HG02973 (cell line): Measurements from ENCODE around the gene PIK3R1.
"Not testable (repeated sequence)": the region's sequence is repeated elsewhere in the genome, so short reads cannot be mapped to it uniquely, and the experiment has no call there.

Experiments
- ATAC-seq: cut with Tn5 transposase; IDR thresholded peaks from one replicate; pipeline ENCODE4 v1.9.1; 2021; ENCODE audit warnings: moderate library complexity; ENCODE audit not compliant: unreplicated experiment

Gene PIK3R1

DNA sequence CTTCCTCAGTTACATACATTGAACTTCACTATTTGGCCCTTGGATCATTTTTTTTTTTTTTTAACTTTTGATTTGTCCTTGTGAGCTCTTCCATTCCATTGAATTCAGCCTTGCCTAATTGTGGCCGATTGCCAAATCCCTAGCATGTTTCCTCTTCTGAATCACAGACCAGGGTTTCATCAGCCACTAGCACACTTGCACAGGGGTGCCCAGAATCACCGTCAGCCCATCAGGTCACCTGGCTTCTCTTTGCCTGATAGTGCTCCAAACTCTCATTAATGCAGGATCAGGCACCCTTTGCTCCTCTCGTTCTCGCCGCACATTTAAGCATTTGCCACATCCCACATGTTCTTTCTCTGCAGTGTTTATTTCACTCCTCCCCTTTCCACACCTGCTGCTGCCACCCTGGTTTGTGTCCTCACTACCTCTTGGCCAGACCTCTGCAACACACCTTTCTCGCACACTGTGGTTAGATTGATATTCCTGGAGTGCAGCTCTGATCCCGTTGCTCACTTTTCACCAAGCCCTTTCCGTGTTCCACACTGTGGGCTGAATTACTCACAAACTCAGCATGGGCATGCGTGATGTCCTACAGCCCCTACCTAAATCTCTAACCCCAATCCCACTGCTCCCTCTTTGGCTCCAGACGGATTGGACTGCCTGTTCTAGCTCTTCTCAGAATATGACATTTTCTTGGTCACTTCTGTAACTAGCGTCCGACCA, 9.8 kb downstream of the PIK3R1 start:
- no peak for ATAC-seq

DNA sequence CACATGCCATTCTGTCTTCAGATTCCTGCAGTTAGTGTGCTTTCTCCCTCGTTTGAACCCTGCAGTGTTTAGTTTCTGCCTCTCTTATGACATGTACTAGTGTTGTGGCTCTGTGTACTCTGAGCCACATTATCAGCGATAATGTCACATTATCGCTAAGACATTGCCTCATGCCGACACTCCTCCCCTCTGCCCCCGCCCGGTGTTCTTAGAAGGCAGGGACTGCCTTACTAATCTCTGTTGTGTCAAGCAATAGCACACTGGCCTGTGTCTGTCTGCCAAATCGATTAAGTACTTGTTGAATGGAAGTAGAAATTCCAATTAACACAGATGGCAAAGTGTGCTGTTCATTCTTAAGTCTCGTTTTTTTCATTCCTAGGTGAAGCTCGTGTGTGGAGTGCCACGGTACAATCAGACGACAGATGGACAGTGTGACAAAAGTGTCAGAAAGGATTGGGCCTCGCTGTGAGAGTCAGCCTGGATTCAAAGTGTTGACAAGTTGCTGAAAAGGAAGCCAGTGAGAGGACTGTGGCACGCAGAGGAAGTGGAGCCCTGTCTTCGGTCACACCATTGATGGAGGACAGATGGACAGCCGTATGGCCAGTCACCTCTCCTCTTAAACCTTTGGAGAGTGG, 10.5 kb downstream of the PIK3R1 start:
- ATAC-seq = no peak

DNA sequence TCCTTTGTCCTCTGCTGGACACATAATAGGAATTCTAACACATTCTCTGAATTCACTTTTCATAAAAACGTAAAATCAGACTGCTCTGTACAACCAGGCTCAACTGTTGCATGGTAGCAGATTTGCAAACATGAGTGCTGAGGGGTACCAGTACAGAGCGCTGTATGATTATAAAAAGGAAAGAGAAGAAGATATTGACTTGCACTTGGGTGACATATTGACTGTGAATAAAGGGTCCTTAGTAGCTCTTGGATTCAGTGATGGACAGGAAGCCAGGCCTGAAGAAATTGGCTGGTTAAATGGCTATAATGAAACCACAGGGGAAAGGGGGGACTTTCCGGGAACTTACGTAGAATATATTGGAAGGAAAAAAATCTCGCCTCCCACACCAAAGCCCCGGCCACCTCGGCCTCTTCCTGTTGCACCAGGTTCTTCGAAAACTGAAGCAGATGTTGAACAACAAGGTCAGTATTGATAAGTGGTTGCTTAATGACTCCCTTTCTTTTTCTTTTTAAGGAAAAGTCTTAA, 11.1 kb downstream of the PIK3R1 start:
- no peak for ATAC-seq

DNA sequence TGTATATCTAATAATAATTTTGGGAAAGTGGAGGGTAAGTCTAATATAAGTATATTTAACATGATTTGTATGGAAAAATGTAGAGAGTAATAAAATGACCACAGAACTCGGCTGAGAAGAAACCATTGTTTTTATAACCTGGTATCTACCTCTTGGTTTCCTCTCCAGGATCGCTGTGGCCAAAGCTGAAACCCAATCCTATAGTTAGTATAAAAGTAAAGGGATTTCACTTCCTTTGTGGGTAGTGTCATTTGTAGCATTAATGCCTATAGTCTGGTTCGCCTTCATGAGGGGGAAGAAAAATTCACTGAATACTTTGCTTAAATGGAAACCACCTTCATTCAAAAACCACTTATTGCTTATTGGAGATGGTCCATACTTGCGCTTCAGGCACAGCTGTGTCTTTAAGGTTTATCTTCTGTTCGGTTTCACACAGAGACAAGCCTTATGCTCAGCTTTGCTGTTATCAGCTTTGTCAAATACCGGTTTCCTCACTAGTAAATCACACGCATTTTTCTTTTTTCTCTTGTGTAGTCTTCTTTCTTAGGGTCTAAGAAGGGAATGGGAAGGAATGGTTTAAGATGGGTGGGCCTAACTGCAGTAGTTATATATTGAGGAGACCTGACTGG, 12.1 kb downstream of the PIK3R1 start:
- ATAC-seq = no peak

DNA sequence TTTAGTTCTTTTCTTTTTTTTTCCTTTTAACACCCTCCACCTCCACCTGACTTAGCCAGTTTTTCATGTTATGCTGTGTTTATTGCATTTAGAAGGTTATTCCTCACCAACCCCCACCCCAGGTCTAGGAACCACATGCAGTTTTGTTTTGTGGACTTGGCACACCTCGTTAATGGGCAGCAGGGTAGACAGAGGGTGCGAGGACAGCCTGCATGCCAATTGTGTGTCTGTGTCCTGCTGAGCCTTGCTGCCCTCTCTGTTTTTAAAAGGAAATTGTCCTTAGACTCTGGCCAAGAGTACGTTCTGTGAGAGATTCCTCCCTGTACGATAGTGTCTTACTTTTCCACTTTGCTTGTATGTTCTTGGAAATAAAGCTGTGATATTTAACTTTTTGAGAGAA, 13.9 kb downstream of the PIK3R1 start:
- no peak for ATAC-seq

DNA sequence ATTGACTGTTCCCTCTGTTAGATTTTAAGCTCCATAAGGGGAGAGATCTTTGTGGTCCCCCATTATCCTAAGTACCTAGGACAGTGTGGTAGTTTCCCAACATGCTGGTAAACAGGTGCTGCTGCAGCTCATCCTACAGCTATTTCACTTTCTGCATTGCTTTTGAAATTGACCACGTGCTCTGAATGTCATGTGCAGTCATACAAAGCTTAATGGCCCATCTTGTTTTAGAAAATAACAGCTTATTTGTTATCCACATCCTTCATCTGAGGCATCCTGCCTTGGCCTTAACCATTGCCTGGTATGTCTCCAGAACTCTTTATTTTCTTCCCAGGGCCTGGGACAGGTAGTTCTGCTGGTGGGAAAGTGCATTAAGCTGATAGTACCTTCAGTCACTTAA, 14.7 kb downstream of the PIK3R1 start:
- no peak for ATAC-seq

DNA sequence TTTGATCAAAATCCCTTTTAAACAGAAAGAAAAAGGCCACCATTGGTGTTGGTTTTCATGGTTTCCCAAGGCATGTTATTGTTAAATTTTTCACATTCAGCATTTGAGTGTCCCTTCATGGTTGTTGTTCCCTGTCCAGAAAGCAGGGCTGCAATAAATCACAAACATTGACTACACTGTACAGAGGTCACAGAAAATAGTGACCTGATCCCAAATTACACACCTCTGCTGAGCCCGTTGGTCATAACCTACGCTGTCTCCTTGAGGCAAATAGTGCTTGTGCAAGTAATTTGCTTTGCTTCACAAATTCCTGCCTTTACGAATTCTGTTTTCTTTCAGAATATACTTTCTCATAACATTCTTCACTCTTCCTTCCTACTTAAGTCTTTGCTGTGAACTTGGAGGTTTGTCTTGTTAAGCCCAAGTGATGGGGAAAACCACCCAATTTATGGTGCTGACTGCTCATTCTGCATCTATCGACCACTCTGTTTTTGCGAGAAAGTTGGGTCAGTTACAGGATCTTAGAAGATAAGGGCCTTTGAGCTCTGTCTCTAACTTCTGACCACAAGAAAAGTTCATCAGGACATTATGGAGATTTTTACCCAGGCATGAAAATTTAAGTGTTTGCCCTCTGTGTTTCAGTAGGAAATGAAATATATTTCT, 16.0 kb downstream of the PIK3R1 start:
- ATAC-seq = no peak

DNA sequence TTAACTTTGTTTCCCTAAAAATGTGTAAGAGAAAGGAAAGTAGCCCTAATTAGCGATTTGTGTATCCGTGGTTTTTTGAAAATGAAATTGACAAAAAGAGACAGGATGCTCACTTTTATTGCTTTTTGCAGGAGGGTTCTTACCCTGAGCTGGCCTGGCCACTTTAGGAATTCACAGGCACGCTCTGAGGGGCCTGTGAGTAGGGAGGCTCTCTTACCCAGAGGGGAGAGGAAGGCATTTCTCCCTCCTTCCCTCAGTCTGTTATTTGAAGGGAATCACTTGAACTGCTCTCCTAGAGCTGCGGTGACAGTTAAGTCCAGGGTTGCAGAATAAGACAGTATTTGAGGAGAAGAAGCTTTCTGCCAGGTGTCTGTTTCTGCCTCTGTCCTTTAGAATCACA, 16.7 kb downstream of the PIK3R1 start:
- ATAC-seq = no peak

DNA sequence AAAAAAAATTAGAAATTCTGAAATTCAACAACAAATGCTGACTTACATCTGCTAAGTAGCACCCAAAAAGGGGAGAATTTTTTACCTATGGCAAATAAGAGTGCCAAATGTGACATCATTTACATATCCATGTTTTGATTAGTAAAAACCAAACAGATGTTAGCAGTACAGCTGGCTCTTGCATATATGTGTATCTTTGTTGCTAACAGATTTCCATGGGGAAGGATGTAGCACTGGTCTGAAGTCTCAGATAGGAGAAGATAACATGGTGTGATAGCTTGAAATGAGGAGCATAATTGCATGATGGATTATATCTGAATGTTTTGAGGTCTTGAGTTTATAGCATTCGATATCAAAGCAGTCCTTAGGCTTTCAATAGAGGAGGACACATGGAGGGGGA, 17.5 kb downstream of the PIK3R1 start:
- no peak for ATAC-seq

DNA sequence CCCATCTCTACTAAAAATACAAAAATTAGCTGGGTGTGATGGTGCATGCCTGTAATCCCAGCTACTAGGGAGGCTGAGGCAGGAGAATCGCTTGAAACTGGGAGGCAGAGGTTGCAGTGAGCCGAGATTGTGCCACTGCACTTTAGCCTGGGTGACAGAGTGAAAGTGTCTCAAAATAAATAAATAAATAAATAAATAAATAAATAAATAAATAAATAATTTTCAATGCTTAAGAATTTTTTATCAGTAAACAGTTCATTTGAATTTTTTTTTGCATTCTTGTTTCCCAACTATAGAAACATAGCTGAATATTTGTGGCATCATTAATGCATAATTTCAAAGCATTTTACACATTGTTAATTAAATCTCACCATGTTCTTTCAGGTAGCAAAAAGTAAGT, 19.7 kb downstream of the PIK3R1 start:
- ATAC-seq = not testable (repeated sequence)

DNA sequence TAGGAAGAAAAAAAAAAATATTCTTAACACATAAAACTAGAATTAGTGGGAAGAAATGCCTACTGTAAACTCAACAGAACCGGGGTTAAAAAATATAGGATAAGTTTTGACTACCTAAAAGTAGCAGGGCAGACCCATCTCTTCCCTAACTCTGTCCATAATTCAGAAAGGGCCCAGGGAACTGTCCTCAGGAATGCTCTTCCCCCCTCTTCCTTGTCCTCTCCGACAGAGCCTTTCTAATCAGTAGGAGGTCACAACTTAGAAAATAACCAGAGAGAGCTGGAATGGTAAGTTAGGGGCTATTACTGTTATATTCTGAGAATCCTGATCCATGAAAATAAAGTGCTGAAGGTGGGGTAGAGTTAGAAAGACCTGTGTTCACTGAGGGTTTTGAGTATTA, 22.2 kb downstream of the PIK3R1 start:
- ATAC-seq = no peak

DNA sequence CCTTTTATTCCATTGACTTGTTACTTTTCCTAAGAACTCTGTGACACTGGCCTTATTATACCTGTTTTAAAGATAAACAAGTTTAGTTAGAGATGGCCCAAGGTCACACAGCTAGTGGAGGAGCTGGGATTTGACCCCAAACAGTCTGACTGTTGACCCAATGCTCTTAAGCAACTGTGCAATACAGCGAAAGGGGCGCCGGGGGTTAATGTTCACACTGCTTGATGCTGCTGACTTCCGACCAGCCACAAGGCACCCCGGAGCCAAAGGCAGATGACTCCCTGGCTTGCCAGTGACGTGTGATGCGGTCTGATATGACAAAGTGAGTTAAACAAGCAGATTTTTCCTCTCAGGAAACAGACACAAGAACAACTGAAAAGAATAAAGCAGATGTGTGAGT, 23.9 kb downstream of the PIK3R1 start:
- peak; percentile 94 for ATAC-seq

DNA sequence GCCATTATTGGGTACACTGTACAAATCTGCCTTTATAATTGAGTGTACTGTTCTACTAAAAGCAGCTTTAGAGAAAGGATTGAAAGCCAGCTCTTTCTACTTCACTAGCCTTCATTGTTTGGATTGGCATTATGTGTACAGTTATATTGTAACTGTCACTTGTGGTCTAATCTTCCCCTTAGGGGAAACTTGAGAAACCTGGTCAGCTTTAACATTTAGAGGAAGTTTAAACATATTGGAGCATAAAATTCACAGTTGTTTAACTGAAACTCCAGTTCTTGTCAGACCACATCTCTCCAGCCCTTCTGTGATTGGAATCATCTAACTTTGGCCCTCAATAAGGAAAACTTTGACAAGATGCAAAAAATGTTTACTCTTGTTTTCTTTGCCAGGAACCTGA, 24.6 kb downstream of the PIK3R1 start:
- ATAC-seq = peak; percentile 48

DNA sequence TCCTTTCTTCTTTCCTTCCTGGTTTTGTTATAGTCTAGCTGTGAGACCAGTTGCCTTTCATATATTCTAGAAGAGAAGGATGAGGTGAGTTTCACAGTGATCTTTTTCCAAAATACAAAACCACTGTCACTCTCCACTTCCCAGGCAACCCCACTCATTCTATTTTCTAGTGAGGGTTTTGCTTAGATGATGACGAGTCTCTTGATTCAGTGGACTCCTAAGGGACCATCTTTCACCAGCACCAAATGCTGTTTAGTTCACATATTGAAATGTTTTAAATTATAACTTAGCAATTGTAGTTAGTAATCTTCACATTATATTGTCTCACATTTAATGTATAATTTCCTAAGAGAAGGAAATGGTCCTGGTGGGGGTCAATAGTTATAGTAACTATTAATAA, 25.2 kb downstream of the PIK3R1 start:
- ATAC-seq = no peak

DNA sequence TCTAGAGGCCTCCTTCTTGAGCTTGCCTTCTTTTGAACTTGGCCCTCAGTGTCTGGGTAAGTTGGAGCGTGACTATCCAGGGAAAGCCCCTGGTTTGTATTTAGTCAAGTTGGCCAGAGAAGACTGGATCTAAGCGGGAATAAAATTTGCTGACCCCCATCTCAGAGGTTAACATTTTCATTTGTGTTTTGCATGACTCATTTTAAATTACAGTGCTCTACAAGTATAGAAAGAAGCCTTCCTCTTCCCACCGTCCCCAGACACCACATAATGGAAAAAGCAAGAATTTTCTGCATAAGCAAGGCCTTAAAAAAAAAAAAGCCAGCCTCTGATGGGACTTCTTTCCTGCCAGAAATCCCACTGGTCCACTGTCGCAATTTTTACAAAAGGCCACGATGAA, 27.2 kb downstream of the PIK3R1 start:
- no peak for ATAC-seq

DNA sequence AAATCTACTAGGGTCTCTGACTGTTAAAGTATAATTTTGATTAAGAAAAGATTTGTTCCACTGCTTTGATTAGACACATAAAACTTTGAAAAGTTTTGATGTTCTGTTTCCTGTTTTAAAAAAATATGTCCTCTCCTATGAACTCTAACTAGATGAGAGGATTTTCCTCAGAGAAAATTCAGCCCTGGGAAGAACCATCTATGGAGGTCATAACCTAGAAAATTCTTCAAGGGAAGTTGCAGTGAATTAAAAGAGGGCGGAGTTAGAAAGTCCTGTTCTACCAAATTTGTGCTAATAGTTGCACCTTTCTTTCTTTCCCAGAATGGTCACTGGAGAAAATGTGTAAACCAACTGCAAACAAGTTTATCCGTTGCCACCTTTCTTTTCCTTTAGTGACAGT, 27.7 kb downstream of the PIK3R1 start:
- no peak for ATAC-seq

DNA sequence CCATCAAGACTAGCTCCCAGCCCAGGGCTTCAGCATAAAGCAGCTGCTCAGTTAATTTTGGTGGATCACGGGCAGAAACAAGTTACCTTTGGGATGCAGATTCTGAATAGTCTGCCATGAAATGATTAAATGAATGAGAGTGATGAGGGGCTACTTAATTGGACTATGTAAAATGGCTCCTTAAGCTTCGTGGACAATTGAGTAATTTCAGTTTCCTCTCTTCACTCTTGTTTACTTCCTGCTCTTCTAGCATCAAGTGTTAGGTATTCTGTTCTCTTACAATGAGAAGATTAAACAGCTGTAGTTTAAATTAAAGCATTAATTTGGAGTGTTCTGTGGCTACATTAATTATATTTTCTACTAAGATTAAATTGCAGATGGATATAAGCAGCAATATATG, 28.1 kb downstream of the PIK3R1 start:
- no peak for ATAC-seq

DNA sequence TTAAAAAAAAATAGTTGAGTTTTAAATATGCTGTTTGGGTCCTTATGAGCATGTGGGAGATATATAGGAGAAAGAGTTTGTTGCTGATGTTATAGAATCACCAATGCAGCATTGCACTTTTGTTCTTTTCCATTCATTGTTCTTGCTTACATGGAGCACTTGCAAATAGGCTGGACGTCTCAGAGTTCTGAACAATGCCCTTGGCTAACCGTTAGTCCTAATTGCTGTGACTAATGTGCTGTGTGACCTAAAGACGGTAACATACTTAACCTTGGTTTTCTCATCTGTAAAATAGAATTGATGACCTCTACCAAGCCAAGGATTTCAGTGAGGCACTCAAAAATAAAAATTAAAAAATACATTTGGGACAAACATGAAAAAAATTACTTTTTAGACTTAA, 29.8 kb downstream of the PIK3R1 start:
- no peak for ATAC-seq

DNA sequence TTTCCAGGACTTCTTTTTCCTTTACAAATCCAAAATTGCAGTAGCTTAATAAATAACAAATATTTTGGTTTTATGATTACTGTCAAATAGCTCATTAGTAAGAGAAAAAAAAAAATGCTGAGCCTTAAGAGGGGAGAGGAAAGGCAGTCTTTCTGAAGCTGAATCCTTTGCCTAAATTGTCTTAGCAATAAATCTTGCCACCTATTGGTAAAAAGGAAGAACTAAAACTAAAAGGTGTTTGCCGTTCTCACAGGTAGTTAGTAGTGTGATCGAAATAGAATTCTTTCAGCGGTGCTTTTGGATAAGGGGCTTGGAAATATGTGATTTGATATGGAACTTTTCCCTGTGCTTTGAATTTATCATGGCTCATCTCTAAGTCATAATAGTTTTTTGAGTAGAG, 31.2 kb downstream of the PIK3R1 start:
- ATAC-seq = no peak

DNA sequence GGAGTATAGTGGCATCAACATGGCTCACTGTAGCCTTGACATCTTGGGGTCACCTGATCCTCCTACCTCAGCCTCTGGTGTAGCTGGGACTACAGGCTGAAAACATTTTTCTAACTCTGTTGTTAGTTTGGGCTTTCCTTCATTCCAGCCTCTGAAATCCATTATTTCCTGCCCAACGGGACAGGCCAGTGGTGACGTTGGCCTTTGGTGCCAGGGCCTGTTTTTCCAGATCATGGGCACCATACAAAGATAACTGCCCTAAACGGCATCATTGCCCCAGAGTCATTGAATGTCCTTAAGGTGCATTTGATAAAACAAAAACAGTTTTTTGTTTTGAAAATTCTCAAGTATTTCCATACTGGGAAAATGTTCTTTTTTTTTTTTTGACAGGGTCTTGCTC, 32.1 kb downstream of the PIK3R1 start:
- ATAC-seq = no peak

DNA sequence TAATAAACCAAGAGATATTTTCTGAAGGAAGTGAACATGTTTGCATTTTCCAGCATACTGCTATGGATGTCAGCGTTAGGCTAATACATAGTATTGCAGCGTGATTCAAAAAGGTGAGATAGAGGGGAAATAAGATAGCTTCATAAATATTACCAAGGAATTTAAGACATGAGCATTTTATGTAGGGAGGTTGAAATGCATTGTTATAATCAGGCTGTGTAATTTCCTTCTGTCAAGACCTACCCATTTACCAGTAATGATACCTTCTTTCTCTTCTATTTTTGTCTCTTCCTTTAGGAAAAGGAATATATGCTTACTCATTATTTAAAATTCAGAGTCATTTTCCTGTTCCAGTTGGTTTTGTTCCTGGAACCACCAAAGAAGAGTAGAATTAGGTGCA, 33.3 kb downstream of the PIK3R1 start:
- ATAC-seq = no peak

DNA sequence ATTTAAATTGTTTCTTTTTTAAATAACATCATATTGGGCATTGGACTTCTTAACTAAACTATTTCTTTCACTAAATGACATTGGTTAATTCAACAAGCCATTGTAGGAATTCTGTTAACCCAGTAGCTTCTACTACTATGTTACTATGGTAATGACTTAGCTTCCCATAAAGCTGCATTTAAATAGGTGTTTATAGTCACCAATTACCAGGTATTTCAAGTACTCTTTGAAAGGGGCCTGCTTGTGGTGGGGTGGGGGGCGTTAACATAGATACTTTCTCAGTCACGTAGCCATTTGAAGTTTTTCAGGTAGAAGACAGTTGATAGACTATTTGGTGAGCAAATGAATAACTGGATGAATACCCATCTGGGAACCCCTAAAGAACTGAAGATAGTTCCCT, 34.0 kb downstream of the PIK3R1 start:
- no peak for ATAC-seq
